Tibial nerve (tissue), 4 donors: ENCODE results near the gene CITED1.

Experiments
- CTCF ChIP-seq, 5 experiments: fragments of 200-600 bp in 3 of 5; fragments of 450-650 bp in 2 of 5; sonication (generic) in 3 of 5; IDR thresholded peaks; one replicate each; pipeline ENCODE4 v1.5.1; 2016 to 2019; ENCODE audit warnings: antibody characterized with exemption in 5 of 5, mild to moderate bottlenecking in 3 of 5, moderate library complexity in 2 of 5
- EP300 ChIP-seq, 2 donors: sonication (generic); formaldehyde crosslinking; IDR thresholded peaks; one replicate each; pipeline ENCODE4 v1.6.1; 2017; ENCODE audit warnings: antibody characterized with exemption in 2 of 2, mild to moderate bottlenecking in 1 of 2
- POLR2A ChIP-seq, 2 donors: fragments of 450-650 bp; IDR thresholded peaks; one replicate each; pipeline ENCODE4 v1.6.1; 2017; ENCODE audit warnings: antibody characterized with exemption in 2 of 2, mild to moderate bottlenecking in 2 of 2, moderate library complexity in 2 of 2

- TF ChIP-seq CTCF (IDR thresholded peaks at IDR 0.05) (no peak), POLR2A (IDR thresholded peaks at IDR 0.05) (no peak), EP300 (IDR thresholded peaks at IDR 0.05) (no peak)
Measured at GRCh38 chrX:72307646-72308051, 1.9 kb upstream of the CITED1 start.
